Panc1 (cell line): ENCODE data around the gene SRCAP. TPM values are rescaled to one million over a fixed set of nuclear protein-coding genes. Genes with fewer than 3 reads are reported as not detected.

Experiments used
- ATAC-seq: fragments of 200-7000 bp; cut with Tn5 transposase; 2 replicates; pipeline ENCODE4 v1.9.1; 2020; ENCODE audit warnings: mild to moderate bottlenecking, moderate library complexity
- BruUV-seq: library from RNA; stranded (reverse); fragments of 400-500 nt; replicated peaks from 2 replicates; lab custom pipeline; 2021; lab: Mats Ljungman, UMichigan
- CTCF ChIA-PET: fragments of 300-600 bp; sonication (Branson Sonifier 250); formaldehyde crosslinking; loops from one replicate; lab custom pipeline; 2022; ENCODE audit warnings: antibody characterized with exemption; lab: Charles Lee
- POLR2A ChIA-PET: fragments of 300-600 bp; sonication (Branson Sonifier 250); formaldehyde crosslinking; loops from one replicate; lab custom pipeline; 2022; ENCODE audit warnings: antibody characterized with exemption; lab: Charles Lee
- DNase-seq: peaks from one replicate; pipeline ENCODE4 v3.0.0-alpha.2; 2010; ENCODE audit warnings: low read depth, low spot score
- H3K27ac ChIP-seq: 2 replicates; pipeline ENCODE4 v1.5.1; 2011; ENCODE audit warnings: mild to moderate bottlenecking, low read length, inconsistent platforms
- H3K27me3 ChIP-seq: fragments of 200-500 bp; sonication (Bioruptor generic); 2 replicates; pipeline ENCODE4 v1.6.0; 2014; ENCODE audit warnings: low read length, inconsistent platforms; ENCODE audit not compliant: control insufficient read depth, insufficient read depth
- H3K36me3 ChIP-seq: fragments of 200-500 bp; sonication (Bioruptor generic); 2 replicates; pipeline ENCODE4 v1.5.1; 2014; ENCODE audit warnings: inconsistent platforms, mild to moderate bottlenecking, low read length, moderate library complexity; ENCODE audit not compliant: control insufficient read depth, insufficient read depth
- H3K4me1 ChIP-seq: 2 replicates; pipeline ENCODE4 v1.5.1; 2011; ENCODE audit warnings: inconsistent platforms, mild to moderate bottlenecking, low read length, moderate library complexity; ENCODE audit not compliant: control insufficient read depth, insufficient read depth
- H3K4me3 ChIP-seq, 2 experiments: 2 replicates each; pipeline ENCODE4 v1.5.1; 2011 to 2012; ENCODE audit warnings: low read depth in 2 of 2, low read length in 2 of 2, mild to moderate bottlenecking in 2 of 2, inconsistent platforms in 1 of 2, moderate library complexity in 1 of 2
- H3K9me3 ChIP-seq: fragments of 200-500 bp; sonication (Bioruptor generic); 2 replicates; pipeline ENCODE4 v1.5.1; 2014; ENCODE audit warnings: low read depth, mild to moderate bottlenecking, inconsistent platforms, low read length, moderate library complexity; ENCODE audit not compliant: control insufficient read depth, insufficient read depth
- CTCF ChIP-seq: fragments of 450-650 bp; IDR thresholded peaks from 2 replicates; pipeline ENCODE4 v1.5.1; 2017; ENCODE audit warnings: mild to moderate bottlenecking
- POLR2AphosphoS5 ChIP-seq: IDR thresholded peaks from 2 replicates; pipeline ENCODE4 v1.6.1; 2012; ENCODE audit warnings: mild to moderate bottlenecking, low read depth, low read length, moderate library complexity
- REST ChIP-seq, 2 experiments: IDR thresholded peaks; 2 replicates each; pipeline ENCODE4 v1.6.1; 2011 to 2012; ENCODE audit warnings: low read depth in 2 of 2, control low read depth in 1 of 2, low read length in 1 of 2, mild to moderate bottlenecking in 1 of 2, moderate library complexity in 1 of 2; ENCODE audit not compliant: insufficient read depth in 1 of 2
- SIN3A ChIP-seq: IDR thresholded peaks from 2 replicates; pipeline ENCODE4 v1.6.1; 2012; ENCODE audit warnings: low read depth, mild to moderate bottlenecking, low read length, moderate library complexity, borderline replicate concordance; ENCODE audit not compliant: insufficient read depth
- TCF7L2 ChIP-seq: IDR thresholded peaks from 2 replicates; pipeline ENCODE4 v1.6.1; 2011; ENCODE audit warnings: mild to moderate bottlenecking, low read depth, low read length, inconsistent platforms
- in situ Hi-C: cut with HindIII; loops from 2 replicates; pipeline ENCODE4 v1.10.0; 2016; ENCODE audit warnings: low sequenced_read_pairs, low pct_unique_long_range_greater_than_20kb
- intact Hi-C: fragments of 100-400 bp; cut with micrococcal nuclease; formaldehyde crosslinking; loops from one replicate; pipeline ENCODE4 v1.10.0; 2022; ENCODE audit not compliant: unreplicated experiment
- total RNA-seq: library from RNA; stranded (reverse); gene quantifications from one replicate; pipeline ENCODE4 v1.2.1, GENCODE V29; 2021; ENCODE audit not compliant: unreplicated experiment

The SRCAP gene
- total RNA-seq, 1 experiment from 2014 or later = 73.6 TPM

- DNase-seq = no peak
- TF ChIP-seq CTCF (no peak), POLR2AphosphoS5 (peak; percentile 7; the same call in 1 of the 2 replicates)
- Histone ChIP-seq H3K9me3 (no peaks in the 10 kb centered on the region), H3K4me3 (peak overlapping the region; percentile 89 to 90), H3K27me3 (no peaks in the 10 kb centered on the region), H3K4me1 (peaks cover 26% of the 10 kb centered on the region), H3K36me3 (peaks cover 23% of the 10 kb centered on the region), H3K27ac (peak overlapping the region; percentile 90)
- ATAC-seq = no peak
- in situ Hi-C loops (no loop called here), intact Hi-C loops (no loop called here)
- POLR2A ChIA-PET = interaction anchor here (1.0 kb wide), 1 partner anchor 33 kb away, joined by 4 read pairs; no protein-coding TSS in a partner anchor
- TSS peak; percentile 61 for BruUV-seq
- CTCF ChIA-PET = no interaction called here
These were observed 38.3 kb upstream of the SRCAP start for GRCh38 chr16:30660424-30661261.

GRCh38 chr16:30662449-30662848 lies 36.5 kb upstream of the SRCAP start:
- in situ Hi-C loops = no loop called here
- no TSS peak for BruUV-seq

More at GRCh38 chr16:30662449-30662848, 36.5 kb upstream of the SRCAP start:
- CTCF ChIA-PET = no interaction called here
- Histone ChIP-seq H3K27ac (no peak overlapping the region), H3K36me3 (peaks cover 25% of the 10 kb centered on the region), H3K27me3 (no peaks in the 10 kb centered on the region), H3K9me3 (no peaks in the 10 kb centered on the region), H3K4me1 (peaks cover 19% of the 10 kb centered on the region), H3K4me3 (no peak overlapping the region)
- TF ChIP-seq CTCF = no peak
- TF ChIP-seq POLR2AphosphoS5 = no peak
- no peak for TF ChIP-seq REST (IDR thresholded peaks at IDR 0.05; ENCODE audit: insufficient read depth in 1 of 2, low read depth in 2 of 2, low read length in 1 of 2)
- TF ChIP-seq TCF7L2 = no peak
- TF ChIP-seq SIN3A = no peak
- POLR2A ChIA-PET = no interaction called here
- intact Hi-C loops = no loop called here
- DNase-seq (no peak), ATAC-seq (no peak)
